ENCODE data around the gene HHATL. TPM values are rescaled to one million over a fixed set of nuclear protein-coding genes. Genes with fewer than 3 reads are reported as not detected.

Gene HHATL
- total RNA-seq, 1 donor from 2014 or later = not detected

GRCh38 chr3:42658771-42659390 is 43.7 kb downstream of the HHATL start:
- peaks cover 2% of the 10 kb centered on the region for H3K4me1 Mint-ChIP-seq
- no peak for DNase-seq
- H3K4me3 Mint-ChIP-seq = no peak overlapping the region
- H3K36me3 Mint-ChIP-seq (ENCODE audit: low read depth) = no peaks in the 10 kb centered on the region
- intact Hi-C loops (cut with micrococcal nuclease) = no loop called here
- H3K27me3 Mint-ChIP-seq = peaks cover 3% of the 10 kb centered on the region
- H3K27ac Mint-ChIP-seq = no peak overlapping the region
- no peaks in the 10 kb centered on the region for H3K9me3 Mint-ChIP-seq

GRCh38 chr3:42658091-42658770 is 44.4 kb downstream of the HHATL start:
- no peaks in the 10 kb centered on the region for H3K9me3 Mint-ChIP-seq
- H3K4me1 Mint-ChIP-seq = peaks cover 6% of the 10 kb centered on the region
- H3K27me3 Mint-ChIP-seq = peaks cover 5% of the 10 kb centered on the region
- intact Hi-C loops (cut with micrococcal nuclease) = no loop called here
- no peak overlapping the region for H3K4me3 Mint-ChIP-seq
- DNase-seq = no peak
- no peak overlapping the region for H3K27ac Mint-ChIP-seq
- no peaks in the 10 kb centered on the region for H3K36me3 Mint-ChIP-seq (ENCODE audit: low read depth)

DNA sequence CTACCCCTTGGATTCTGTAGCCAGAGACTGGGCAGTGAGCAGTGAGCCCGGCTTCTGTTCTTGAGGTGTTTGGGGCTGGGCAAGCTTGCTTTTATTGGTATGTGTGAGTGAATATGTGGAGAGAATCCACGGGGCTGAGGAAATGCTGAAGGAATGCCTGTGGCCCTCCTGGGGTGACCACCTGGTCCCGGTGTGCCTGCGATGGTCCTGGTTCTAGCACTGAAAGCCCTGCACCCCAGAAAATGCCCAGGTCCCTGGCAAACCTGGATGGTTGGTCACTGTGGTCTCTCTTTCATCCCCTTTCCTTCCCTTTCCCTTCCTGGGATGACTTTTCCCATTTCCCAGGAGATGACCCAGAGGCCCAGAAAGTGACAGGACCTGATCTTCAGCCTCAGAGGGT is 44.9 kb downstream of the HHATL start:
- no peak for DNase-seq
- Mint-ChIP-seq H3K4me1 (peaks cover 11% of the 10 kb centered on the region), H3K27ac (no peak overlapping the region), H3K36me3 (ENCODE audit: low read depth) (no peaks in the 10 kb centered on the region), H3K27me3 (peaks cover 5% of the 10 kb centered on the region), H3K4me3 (no peak overlapping the region), H3K9me3 (no peaks in the 10 kb centered on the region)
- intact Hi-C loops (cut with micrococcal nuclease) = no loop called here

DNA sequence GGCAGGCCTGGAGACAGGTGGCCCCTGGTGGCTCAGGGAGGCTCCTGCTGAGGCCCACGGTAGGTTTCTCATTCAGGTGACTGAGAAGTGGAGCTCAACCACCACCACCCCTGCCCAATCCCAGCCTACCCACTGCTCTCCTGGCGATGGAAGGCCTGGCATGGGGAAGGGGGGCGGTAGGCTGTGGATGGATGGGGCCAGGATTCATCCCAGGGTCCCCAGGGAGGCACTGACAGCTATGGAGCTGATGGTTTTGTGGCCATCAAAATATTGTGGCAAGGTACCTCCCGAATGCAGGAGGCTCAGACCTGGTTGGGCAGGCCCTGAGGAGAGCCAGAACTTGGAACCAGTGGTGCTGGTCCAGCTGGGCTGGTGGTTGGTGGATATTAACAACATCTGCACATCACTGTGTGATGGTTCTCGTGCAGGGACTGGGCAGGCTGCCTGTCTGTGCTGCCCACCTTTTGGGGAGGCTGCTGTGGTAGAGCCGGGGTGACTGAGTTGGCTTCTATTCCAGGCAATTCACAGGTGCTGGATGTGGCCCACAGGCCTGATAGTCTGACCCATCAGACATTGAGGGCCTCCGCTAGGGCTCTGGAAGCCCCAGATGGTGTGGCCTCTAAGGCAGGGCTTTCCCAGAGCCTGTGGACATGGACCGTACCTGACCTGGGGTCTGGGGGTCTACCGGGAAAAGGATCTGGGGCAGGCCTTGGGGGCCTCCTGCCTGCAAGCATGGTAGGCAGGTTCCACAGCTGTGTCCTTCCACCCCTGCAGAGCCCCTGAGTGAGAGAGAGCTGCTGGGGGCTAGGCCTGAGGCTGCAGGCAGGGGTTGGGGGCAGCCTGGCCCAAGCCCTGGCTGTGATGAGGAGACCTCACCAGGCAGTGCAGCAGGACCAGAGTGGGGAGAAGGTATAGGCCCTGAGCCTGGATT is 45.7 kb downstream of the HHATL start:
- Mint-ChIP-seq H3K4me3 (peak overlapping the region; percentile 17), H3K27me3 (peaks cover 5% of the 10 kb centered on the region), H3K36me3 (ENCODE audit: low read depth) (no peaks in the 10 kb centered on the region), H3K27ac (no peak overlapping the region), H3K4me1 (peaks cover 18% of the 10 kb centered on the region), H3K9me3 (no peaks in the 10 kb centered on the region)
- intact Hi-C loops (cut with micrococcal nuclease) = no loop called here
- no peak for DNase-seq

DNA sequence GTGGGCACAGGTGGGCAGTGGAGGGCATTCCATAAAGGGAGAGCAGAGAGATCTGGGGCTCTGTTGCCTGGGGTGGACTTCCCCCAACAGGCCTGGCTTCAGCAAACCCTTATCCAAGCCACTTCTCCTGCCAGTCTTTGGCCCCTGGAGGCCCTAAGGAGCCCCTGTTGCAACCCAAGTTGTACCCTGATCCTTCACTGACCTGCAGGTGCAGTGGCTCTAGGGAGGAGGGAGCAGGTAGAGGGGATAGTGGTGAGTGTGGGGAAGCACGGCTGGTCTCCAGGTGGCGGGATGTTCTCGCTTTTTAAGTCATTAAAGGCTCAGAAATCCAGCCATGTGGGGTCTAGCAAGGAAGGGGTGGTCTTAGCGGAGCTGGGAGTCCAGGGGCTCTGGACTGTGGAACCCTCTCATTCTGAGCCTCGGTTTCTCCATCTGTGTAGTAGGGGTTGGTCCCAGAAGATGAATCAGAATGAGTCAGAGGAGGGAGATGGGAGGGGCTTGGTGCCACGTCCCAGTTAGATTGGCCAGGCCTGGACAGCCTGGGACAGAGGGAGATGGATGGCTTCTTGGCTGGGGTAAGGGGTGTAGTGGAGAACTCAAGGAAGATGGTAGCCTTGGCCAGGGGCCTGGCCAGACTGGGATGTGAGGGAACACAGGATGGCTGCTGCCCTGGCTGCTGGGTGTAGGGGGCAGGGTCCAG is 46.5 kb downstream of the HHATL start:
- DNase-seq = no peak
- Mint-ChIP-seq H3K4me1 (peaks cover 19% of the 10 kb centered on the region), H3K4me3 (peak overlapping the region; percentile 17), H3K27ac (no peak overlapping the region), H3K9me3 (no peaks in the 10 kb centered on the region), H3K27me3 (peaks cover 5% of the 10 kb centered on the region), H3K36me3 (ENCODE audit: low read depth) (no peaks in the 10 kb centered on the region)
- intact Hi-C loops (cut with micrococcal nuclease) = no loop called here

DNA sequence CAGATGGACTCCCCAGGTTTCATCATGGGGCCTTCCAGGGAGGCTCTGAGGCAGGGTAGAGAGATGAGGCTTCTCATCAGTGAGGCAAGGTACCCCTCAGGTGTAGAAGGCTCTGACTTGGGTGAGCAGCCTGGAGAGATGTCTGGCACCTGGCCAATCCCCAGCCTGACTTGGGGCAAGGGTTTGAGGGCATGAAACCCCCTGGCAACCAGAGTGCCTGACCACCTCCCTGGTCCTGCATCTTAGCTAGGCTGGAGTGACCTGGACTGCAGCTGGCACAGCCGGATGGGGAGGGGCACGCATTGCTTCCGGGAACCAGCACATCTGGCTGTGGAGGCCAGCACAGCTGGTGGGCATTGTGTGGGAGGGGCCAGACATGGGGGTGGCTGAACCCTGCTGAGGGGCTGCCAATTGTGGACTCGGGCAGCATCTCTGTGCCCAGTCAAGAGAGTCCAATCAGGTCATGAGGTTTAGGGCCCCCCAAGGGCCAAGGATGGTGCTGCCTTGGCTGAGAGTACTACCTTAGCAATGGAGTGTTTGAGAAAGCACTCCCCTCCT is 47.2 kb downstream of the HHATL start:
- Mint-ChIP-seq H3K27ac (no peak overlapping the region), H3K4me1 (peaks cover 19% of the 10 kb centered on the region), H3K4me3 (peak overlapping the region; percentile 21), H3K9me3 (no peaks in the 10 kb centered on the region), H3K36me3 (ENCODE audit: low read depth) (no peaks in the 10 kb centered on the region), H3K27me3 (peaks cover 5% of the 10 kb centered on the region)
- DNase-seq = no peak
- intact Hi-C loops (cut with micrococcal nuclease) = no loop called here

DNA sequence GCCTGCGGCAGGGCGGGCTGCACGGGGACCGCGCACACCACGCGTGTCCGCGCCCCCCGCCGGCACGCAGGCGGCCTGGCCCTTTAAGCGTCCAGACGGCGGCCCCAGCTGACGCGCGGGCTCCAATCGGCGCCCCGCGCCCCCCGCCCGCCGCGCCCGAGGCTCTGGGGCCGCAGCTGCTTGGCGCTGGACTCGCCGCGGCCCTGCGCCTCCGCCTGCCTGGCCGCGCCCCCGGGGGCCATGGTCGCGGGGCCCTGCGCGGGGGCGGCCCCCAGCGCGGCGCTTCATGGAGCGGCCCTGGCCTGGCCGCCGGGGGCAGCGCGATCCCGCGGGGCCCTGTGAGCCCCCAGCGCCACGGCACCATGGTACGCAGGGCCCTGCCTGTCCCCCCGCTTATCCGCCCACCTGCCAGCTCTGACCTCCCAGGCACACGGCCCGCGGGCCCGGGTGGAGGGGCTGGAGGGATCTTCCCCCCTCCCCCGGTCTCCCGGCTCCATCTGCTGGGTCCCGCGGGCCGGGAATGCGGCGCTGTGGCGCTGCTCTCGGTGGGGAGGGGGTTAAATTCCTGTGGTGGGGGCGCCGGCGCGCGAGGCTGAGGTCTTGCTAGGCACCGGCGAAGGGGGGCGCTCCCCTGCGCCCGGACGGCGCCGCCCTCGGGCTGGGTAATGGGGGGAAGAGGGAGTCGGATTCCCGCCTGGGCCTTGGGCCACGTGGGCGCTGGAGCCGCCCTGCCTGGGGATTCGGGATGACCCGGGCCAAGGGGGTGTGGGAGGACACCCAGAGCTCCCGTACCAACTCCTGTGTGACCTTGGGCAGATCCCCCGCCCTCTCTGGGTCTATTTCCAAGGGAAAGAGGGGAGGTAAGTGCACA is 48.0 kb downstream of the HHATL start:
- Mint-ChIP-seq H3K4me1 (peaks cover 19% of the 10 kb centered on the region), H3K27ac (no peak overlapping the region), H3K27me3 (peaks cover 5% of the 10 kb centered on the region), H3K36me3 (ENCODE audit: low read depth) (no peaks in the 10 kb centered on the region), H3K9me3 (no peaks in the 10 kb centered on the region), H3K4me3 (peak overlapping the region; percentile 21)
- intact Hi-C loops (cut with micrococcal nuclease) = no loop called here
- DNase-seq = peak; percentile 73

- intact Hi-C loops (cut with micrococcal nuclease) = loop anchor here (2.0 kb wide), 1 partner anchor 15 kb away; no protein-coding TSS in a partner anchor
- Mint-ChIP-seq H3K4me1 (peaks cover 19% of the 10 kb centered on the region), H3K36me3 (ENCODE audit: low read depth) (peaks cover 6% of the 10 kb centered on the region)
These were observed 48.9 kb downstream of the HHATL start, which contains the start of gene ZBTB47 for GRCh38 chr3:42653560-42654330. TSS of gene ZBTB47 (plus strand) at chr3:42653697. CDS start at chr3:42658356, 4,659 bp downstream.

GRCh38 chr3:42653303-42653559 is 49.4 kb downstream of the HHATL start:
- intact Hi-C loops (cut with micrococcal nuclease) = loop anchor here (2.0 kb wide), 1 partner anchor 14 kb away; no protein-coding TSS in a partner anchor
- no peaks in the 10 kb centered on the region for H3K9me3 Mint-ChIP-seq
- DNase-seq = no peak
- peaks cover 8% of the 10 kb centered on the region for H3K36me3 Mint-ChIP-seq (ENCODE audit: low read depth)
- peaks cover 5% of the 10 kb centered on the region for H3K27me3 Mint-ChIP-seq
- peaks cover 19% of the 10 kb centered on the region for H3K4me1 Mint-ChIP-seq
- peak overlapping the region; percentile 87 for H3K4me3 Mint-ChIP-seq
- H3K27ac Mint-ChIP-seq = peak overlapping the region; percentile 38

More at GRCh38 chr3:42653560-42654330, 48.9 kb downstream of the HHATL start, which contains the start of gene ZBTB47:
- peaks cover 5% of the 10 kb centered on the region for H3K27me3 Mint-ChIP-seq
- peak within 1 kb of the TSS; percentile 81 for H3K27ac Mint-ChIP-seq
- peak; percentile 71 for DNase-seq
- H3K4me3 Mint-ChIP-seq = peak within 1 kb of the TSS; percentile 87
- H3K9me3 Mint-ChIP-seq = no peaks in the 10 kb centered on the region

DNA sequence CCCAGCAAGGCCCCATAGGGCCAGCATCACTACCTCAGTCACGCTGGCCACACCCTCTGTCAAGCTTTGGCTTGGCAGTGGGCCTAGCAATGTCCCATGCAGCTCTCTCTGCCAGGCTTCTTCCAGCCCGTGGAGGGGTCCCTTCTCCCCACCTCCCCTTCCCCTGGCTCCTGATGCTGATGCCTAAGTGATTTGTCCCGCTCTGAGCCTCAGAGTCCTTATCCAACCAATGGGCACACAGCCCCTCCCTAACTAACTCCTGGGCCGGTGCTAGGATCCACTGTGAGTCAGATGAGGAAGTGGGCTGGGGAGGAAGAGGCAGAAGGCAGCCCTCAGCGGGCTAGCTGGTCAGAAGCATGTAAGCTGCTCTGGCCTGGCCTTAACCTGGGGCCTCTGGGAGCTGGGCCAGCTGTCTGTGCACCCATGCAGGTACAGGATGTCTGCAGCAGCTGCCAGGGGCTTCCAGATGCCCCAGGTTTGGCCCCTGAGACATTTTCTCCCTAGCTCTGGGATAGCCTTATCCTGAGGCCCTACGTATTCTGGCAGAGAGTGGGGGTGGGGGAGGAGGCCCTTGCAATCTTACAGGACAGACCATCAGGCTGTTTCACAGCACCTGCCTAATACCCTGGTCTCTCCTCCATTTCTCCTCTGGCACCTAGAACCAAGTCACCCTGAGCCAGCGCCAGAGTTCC is 49.8 kb downstream of the HHATL start:
- no peaks in the 10 kb centered on the region for H3K9me3 Mint-ChIP-seq

DNA sequence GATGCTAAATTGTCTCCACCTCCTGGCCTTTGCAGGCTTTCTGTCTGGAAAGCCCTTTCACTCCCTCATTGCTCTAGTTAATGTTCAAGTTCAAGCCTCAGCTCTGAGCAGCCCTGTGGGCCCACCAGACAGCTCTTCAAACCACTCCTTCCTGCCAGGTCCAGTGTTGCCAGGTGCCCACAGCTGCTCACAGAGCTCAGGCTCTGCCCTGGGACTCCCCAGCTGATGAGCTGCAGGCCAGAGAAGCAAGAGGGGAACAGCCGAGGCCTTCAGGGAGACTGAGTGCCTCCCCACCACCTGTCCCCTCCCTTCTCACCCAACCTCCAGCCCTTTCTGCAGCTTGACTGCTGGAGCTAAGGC is 50.4 kb downstream of the HHATL start:
- no peak for DNase-seq
- peak overlapping the region; percentile 16 for H3K27ac Mint-ChIP-seq
- H3K36me3 Mint-ChIP-seq (ENCODE audit: low read depth) = peaks cover 14% of the 10 kb centered on the region
- no peaks in the 10 kb centered on the region for H3K9me3 Mint-ChIP-seq
- H3K4me1 Mint-ChIP-seq = peaks cover 20% of the 10 kb centered on the region
- intact Hi-C loops (cut with micrococcal nuclease) = loop anchor here (2.0 kb wide), 1 partner anchor 13 kb away; no protein-coding TSS in a partner anchor
- peak overlapping the region; percentile 22 for H3K4me3 Mint-ChIP-seq
- H3K27me3 Mint-ChIP-seq = peaks cover 5% of the 10 kb centered on the region

More for the DNA sequence above, 49.8 kb downstream of the HHATL start:
- H3K4me3 Mint-ChIP-seq = peak overlapping the region; percentile 87
- H3K36me3 Mint-ChIP-seq (ENCODE audit: low read depth) = peaks cover 12% of the 10 kb centered on the region
- intact Hi-C loops (cut with micrococcal nuclease) = loop anchor here (2.0 kb wide), 1 partner anchor 14 kb away; no protein-coding TSS in a partner anchor
- peaks cover 19% of the 10 kb centered on the region for H3K4me1 Mint-ChIP-seq
- H3K27me3 Mint-ChIP-seq = peaks cover 5% of the 10 kb centered on the region
- no peak for DNase-seq
- peak overlapping the region; percentile 38 for H3K27ac Mint-ChIP-seq
